ENCODE data around the gene BCDIN3D.

BCDIN3D gene

DNA sequence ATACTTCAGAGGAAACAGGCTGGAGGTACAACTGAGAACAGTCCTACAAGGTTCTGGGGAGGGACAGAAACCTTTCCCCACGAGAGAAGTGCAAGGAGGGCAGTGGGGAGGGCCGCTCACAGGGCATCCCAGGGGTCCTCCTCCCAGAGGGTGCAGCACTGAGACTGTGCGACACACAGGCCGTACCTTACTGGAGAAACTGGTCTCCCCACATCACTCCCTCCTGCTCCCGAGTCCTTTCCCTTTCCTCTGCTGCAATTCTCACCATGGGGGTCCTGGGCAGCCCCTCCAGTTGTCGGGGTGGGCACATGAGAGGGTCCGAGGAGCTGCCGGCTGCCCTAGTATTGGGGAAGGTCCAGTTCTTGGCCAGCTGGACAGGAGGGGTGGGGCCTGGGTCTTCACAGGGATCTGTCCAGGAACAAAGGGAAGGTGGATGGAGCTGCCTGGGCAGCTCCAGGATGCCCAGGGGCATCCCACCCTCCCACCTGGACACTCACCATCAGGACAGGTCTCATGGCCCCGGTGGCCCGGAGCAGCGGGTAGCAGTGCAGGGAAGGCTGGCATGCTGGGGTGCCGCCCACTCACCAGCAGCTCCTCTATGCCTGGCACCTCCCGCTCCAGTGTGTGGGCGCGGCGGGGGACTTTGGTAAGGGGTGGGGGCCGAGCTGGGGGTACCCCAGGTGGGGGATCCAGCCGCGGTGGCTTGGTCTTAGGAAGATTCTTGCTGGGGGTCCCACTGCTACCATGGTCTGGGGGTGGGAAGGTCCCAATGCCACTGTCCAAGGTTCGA is 50.5 kb downstream of the BCDIN3D start:
- Histone ChIP-seq H3K9ac (ENCODE audit: low read depth in 1 of 2, low read length in 2 of 2) (no peak overlapping the region), H3K4me1 (ENCODE audit: control insufficient read depth in 1 of 2, insufficient read depth in 2 of 2, low read length in 2 of 2) (no peaks in the 10 kb centered on the region), H3K9me3 (ENCODE audit: control insufficient read depth in 1 of 2, low read length in 2 of 2) (no peaks in the 10 kb centered on the region), H3K27me3 (ENCODE audit: control insufficient read depth in 1 of 2, insufficient read depth in 2 of 2, low read length in 2 of 2) (no peaks in the 10 kb centered on the region), H3K36me3 (ENCODE audit: control insufficient read depth in 1 of 2, insufficient read depth in 2 of 2, low read length in 2 of 2) (peaks cover 2 to 3% of the 10 kb centered on the region in 2 donors), H3K27ac (ENCODE audit: low read depth, low read length) (no peak overlapping the region), H3K4me3 (ENCODE audit: low read depth in 1 of 2, low read length in 2 of 2) (no peak overlapping the region)

DNA sequence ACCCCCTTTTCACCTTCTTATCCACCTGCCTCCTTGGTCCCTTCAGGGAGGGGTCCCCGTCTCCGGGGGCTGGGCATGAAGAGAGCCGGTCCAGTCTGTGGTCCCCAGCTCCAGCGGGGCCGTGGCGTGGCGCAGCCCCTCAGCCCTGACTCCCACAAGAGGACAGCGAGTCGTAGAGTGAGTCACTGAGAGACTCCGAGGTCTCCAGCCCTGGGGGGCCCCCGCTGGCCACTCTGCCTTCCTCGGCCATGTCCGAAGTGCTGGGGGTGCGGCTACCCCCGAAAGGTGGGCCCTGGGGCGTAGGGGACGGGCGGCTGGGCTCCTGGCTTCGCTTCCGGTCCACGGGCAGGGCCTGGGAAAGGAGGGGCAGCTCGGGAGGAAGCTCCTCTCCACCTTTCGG is 51.2 kb downstream of the BCDIN3D start:
- no peak overlapping the region for H3K27ac ChIP-seq (ENCODE audit: low read depth, low read length)
- H3K36me3 ChIP-seq (ENCODE audit: control insufficient read depth in 1 of 2, insufficient read depth in 2 of 2, low read length in 2 of 2), result peaks cover 2 to 3% of the 10 kb centered on the region in 2 donors
- H3K27me3 ChIP-seq (ENCODE audit: control insufficient read depth in 1 of 2, insufficient read depth in 2 of 2, low read length in 2 of 2), result no peaks in the 10 kb centered on the region
- H3K4me3 ChIP-seq (ENCODE audit: low read depth in 1 of 2, low read length in 2 of 2), result no peak overlapping the region
- H3K4me1 ChIP-seq (ENCODE audit: control insufficient read depth in 1 of 2, insufficient read depth in 2 of 2, low read length in 2 of 2), result no peaks in the 10 kb centered on the region
- H3K9me3 ChIP-seq (ENCODE audit: control insufficient read depth in 1 of 2, low read length in 2 of 2), result no peaks in the 10 kb centered on the region
- no peak overlapping the region for H3K9ac ChIP-seq (ENCODE audit: low read depth in 1 of 2, low read length in 2 of 2)

DNA sequence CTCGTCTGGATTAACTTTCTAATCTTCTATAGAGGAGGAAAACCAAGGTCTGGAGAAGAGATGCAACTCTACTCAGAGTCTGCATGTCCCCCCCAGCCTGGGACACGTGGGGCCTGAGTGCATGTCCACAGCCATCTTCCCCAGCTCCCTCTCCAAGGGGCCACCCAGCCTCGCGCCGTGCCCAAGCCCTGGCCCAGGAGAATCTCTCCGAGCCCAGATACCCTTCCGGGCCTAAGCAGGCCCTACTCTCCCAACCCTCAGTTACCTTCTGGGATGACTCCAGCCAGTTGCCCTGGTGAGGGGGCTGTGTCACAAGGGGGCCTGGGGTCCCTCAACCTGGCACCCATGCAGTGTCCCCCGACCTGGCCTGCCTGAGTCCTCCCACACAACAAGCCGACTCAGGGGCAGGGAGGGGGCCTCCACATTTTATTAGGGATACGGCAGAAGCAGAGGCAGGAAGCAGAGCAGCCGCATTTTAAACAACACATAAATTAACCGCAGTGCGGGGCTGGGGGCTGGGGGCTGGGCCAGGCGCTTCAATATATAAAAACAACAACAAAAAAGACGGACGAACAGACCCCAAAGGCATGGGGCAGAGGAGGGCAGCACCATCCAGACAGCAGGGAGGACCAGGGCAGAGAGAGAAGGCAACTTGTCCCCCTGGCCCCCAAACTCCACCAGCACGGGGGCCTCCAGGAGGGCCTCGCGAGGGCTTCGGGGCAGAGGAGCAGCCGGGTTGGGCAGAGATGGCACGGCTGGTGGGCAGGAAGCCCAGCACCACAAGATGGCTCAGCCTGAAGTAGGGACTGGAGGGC is 52.0 kb downstream of the BCDIN3D start:
- no peaks in the 10 kb centered on the region for H3K4me1 ChIP-seq (ENCODE audit: control insufficient read depth in 1 of 2, insufficient read depth in 2 of 2, low read length in 2 of 2)
- no peak overlapping the region for H3K4me3 ChIP-seq (ENCODE audit: low read depth in 1 of 2, low read length in 2 of 2)
- H3K27ac ChIP-seq (ENCODE audit: low read depth, low read length), result no peak overlapping the region
- H3K9ac ChIP-seq (ENCODE audit: low read depth in 1 of 2, low read length in 2 of 2), result no peak overlapping the region
- H3K9me3 ChIP-seq (ENCODE audit: control insufficient read depth in 1 of 2, low read length in 2 of 2), result no peaks in the 10 kb centered on the region
- H3K36me3 ChIP-seq (ENCODE audit: control insufficient read depth in 1 of 2, insufficient read depth in 2 of 2, low read length in 2 of 2), result peaks cover 2 to 3% of the 10 kb centered on the region in 2 donors
- H3K27me3 ChIP-seq (ENCODE audit: control insufficient read depth in 1 of 2, insufficient read depth in 2 of 2, low read length in 2 of 2), result no peaks in the 10 kb centered on the region

DNA sequence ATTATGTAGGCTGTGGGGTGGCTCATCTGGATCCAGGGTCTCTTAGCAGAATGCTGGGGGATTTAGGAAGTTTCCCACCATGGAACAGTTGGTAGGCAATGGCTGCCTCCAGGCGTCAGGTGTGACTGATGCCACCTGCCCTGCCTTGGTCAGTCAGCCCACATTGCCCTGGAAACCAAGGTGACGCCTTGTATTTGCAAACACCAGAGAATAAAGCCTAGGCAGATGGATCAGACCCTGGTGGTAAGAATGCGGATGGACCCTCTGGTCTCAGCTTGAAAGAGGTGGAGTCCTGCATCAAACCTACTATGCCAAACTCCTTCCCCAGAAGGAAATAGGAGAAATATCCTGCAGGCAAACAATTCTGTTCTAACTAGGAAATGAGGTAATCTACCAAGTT is 52.9 kb downstream of the BCDIN3D start:
- no peak overlapping the region for H3K4me3 ChIP-seq (ENCODE audit: low read depth in 1 of 2, low read length in 2 of 2)
- peaks cover 2 to 3% of the 10 kb centered on the region in 2 donors for H3K36me3 ChIP-seq (ENCODE audit: control insufficient read depth in 1 of 2, insufficient read depth in 2 of 2, low read length in 2 of 2)
- H3K9ac ChIP-seq (ENCODE audit: low read depth in 1 of 2, low read length in 2 of 2), result no peak overlapping the region
- H3K9me3 ChIP-seq (ENCODE audit: control insufficient read depth in 1 of 2, low read length in 2 of 2), result no peaks in the 10 kb centered on the region
- H3K4me1 ChIP-seq (ENCODE audit: control insufficient read depth in 1 of 2, insufficient read depth in 2 of 2, low read length in 2 of 2), result no peaks in the 10 kb centered on the region
- no peaks in the 10 kb centered on the region for H3K27me3 ChIP-seq (ENCODE audit: control insufficient read depth in 1 of 2, insufficient read depth in 2 of 2, low read length in 2 of 2)
- H3K27ac ChIP-seq (ENCODE audit: low read depth, low read length), result no peak overlapping the region

DNA sequence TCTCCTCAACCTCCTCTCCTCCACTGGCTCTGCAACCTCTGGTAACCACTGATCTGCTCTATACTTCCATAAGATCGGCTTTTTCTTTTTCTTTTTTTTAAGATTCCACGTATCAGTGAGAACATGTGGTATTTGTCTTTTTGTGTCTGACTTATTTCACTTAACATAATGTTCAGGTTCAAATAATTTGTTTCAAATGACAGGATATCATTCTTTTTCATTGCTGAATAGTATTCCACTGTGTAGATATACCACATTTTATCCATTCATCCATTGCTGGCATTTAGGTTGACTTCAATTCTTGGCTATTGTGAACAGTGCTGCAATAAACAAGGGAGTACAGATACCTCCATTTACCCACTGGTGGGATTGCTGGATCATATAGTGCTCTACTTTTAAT is 55.2 kb downstream of the BCDIN3D start:
- Histone ChIP-seq H3K27ac (ENCODE audit: low read depth, low read length) (no peak overlapping the region), H3K4me3 (ENCODE audit: low read depth in 1 of 2, low read length in 2 of 2) (no peak overlapping the region), H3K9me3 (ENCODE audit: control insufficient read depth in 1 of 2, low read length in 2 of 2) (no peaks in the 10 kb centered on the region), H3K9ac (ENCODE audit: low read depth in 1 of 2, low read length in 2 of 2) (no peak overlapping the region), H3K27me3 (ENCODE audit: control insufficient read depth in 1 of 2, insufficient read depth in 2 of 2, low read length in 2 of 2) (no peaks in the 10 kb centered on the region), H3K4me1 (ENCODE audit: control insufficient read depth in 1 of 2, insufficient read depth in 2 of 2, low read length in 2 of 2) (no peaks in the 10 kb centered on the region), H3K36me3 (ENCODE audit: control insufficient read depth in 1 of 2, insufficient read depth in 2 of 2, low read length in 2 of 2) (peaks cover 0 to 2% of the 10 kb centered on the region in 2 donors)

Measured in duodenal mucosa (tissue), 2 donors.